HG02588 (cell line): ENCODE data around the gene TAT.
"Not testable (repeated sequence)": the region's sequence is repeated elsewhere in the genome, so short reads cannot be mapped to it uniquely, and the experiment has no call there.

ENCODE experiments used
- ATAC-seq: cut with Tn5 transposase; IDR thresholded peaks from one replicate; pipeline ENCODE4 v1.9.1; 2021; ENCODE audit warnings: mild to moderate bottlenecking, moderate library complexity; ENCODE audit not compliant: unreplicated experiment

TAT gene

GRCh38 chr16:71585318-71585703 is 8.4 kb upstream of the TAT start:
- ATAC-seq: no peak

GRCh38 chr16:71584543-71585317 is 7.8 kb upstream of the TAT start:
- ATAC-seq: no peak

DNA sequence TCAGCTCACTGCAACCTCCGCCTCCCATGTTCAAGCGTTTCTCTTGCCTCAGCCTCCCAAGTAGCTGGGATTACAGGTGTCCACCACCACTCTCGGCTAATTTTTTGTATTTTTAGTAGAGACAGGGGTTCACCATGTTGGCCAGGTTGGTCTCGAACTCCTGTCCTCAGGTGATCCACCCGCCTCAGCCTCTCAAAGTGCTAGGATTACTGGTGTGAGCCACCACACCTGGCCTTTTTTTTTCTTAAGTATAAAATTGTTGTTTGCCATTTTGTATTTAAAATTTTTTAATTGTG is 5.6 kb upstream of the TAT start:
- not testable (repeated sequence) for ATAC-seq

- no peak for ATAC-seq
Observed at GRCh38 chr16:71574702-71575101, 2.2 kb downstream of the TAT start.

- ATAC-seq: no peak
Observed at GRCh38 chr16:71573387-71574094, 3.4 kb downstream of the TAT start.

DNA sequence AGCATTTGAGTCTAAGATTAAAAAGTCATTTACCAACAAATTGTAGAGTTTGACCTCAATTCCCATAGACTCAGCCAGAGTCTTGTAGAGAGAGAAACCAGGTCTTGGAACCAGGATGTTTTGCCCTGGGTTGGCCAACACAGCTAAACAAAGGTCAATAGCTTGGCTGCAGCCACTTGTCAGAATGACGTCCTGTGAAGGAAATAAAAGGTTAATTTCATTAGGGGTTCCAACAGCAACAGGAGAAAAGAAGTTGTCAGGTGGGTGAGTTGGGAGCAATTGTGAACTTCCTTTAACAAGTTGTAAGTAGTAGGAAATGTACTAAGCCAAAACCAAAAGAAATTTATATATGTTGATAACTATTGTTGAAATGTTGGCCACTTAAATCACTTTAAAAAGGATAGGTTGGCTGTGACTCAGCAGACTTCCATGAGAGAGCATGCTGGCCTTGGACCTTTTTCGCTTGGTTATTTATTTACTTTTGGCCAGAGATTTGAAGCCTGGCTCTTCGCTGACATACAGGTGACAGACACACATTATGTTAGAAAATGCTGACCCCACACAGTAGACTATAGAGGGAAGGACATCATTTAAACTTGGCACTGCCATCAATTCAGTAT is 4.3 kb downstream of the TAT start:
- ATAC-seq: no peak

DNA sequence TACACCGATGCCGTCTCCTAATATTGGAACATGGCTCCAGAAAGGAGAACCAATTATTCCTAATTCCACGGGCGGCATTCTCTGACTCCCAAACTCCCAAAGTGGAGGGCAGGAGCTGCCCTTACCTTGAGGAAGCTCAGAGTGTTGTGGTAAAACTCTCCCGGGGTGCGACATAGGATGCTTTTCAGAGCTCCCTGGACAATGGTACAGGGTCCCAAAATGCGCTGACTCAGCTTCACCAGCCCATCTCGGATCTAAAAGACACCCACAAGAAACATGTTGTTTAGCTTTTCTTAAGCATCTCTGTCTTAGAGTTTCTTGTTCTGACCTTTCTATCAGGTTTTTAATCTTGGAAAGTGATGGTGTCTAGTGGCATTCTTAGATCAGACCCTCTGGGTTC is 6.7 kb downstream of the TAT start:
- no peak for ATAC-seq

DNA sequence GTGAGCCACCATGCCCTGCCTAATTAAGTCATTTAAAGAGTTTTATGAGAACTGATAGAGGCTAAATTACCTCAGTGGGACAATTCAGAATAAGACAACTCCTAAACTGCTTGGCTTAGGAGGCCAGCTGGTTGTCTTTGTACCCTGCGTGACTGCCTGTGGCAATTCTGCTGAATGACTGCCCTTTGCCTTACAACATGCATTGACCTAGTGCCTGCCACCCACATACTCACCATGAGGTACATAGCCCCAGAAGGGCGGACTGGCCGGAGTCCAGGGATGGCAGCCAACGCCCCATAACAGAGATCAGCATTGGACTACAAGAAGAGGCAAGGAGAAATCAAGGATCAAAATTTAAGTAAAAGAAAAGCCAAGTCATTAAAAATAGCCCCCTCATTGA is 7.3 kb downstream of the TAT start:
- ATAC-seq: no peak

GRCh38 chr16:71568551-71568950 is 8.3 kb downstream of the TAT start:
- ATAC-seq: no peak

DNA sequence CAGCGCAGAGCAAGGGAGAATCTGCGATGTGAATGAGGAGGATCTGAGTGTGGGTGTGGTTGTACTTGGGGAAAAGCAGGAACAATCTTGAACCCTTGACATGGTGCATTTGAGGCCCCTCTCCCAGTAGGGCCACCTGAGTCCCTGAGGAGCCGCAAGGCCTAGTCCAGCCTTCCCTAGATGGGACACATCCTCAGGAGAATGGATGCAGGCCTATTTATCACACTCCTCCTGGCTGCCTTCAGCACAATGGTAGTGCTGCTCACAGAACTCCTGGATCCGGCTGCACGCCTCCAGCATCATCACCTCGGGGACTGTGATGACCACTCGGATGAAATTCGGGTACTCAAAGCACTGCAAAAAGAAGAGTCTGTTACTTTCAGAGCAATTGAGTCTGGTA is 9.0 kb downstream of the TAT start:
- ATAC-seq: no peak

DNA sequence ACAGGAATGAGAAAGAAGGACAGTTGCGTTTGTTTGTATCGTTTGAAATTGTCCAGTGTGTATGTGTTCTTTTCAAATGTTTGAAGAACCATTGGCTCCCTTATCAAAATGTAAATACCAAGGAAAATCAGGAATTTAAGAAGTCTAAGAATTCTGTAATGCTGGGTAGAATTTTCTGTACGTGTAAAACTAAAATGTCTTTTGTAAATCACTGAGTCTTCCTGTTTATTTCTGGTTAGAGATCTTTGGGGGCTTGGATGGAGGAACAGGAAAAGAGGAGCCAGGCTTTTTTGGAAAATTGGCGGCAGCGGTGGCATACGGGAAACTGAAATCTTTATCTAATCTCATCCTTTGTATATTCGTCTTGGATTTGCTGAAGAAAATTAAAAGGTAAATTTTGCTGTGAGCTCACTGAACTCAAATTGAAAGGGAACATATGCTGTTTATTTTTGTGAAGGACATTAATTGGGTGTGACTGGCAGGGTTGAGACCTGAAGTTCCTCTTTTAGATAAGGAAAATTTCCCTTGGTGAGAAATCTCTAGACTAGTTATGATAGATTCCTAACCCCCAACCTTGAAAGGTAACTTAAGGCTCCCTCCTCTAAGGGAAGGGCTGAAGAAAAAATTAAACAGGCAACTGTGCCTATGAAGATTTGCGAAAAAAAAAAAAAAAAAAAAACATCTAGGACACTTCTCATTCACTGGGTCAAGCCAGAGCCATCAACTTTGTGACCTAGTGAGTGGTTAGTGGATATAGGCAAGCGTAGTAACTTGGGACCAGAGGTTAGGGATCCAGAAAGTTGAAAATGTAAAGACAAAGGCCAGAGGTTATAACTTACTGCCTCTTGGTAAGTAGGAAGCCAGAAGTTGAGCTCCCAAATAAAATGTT is 10.8 kb downstream of the TAT start:
- no peak for ATAC-seq

DNA sequence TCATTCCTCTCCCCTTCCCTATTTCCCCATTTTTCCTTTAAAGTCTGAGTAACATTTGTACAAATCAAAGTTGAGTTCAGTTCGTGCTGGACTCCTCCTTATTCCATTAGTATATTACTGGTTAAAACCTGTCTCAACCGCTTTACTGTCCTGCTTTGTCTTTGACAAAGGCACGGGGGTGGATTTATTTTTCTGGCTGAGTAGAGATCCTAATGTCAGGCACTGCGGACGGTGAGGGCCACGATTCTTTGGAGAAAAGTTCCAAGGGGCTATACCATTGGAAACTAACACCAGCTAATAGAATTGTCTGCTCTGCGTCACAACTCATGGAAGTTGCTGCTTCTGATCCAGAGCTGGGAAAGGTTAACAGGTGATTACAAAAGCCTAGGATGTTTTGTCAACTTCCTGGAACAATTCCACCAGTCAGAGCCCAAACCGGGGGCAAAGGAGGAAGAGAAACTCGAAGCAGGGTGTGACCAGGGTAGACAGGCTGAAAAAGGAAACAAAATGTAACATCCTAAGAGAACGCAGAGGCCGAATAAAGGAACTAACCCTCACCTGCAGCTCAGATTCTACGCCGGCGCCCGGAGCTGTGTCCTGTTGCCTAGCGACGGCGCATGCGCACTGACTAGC is 12.4 kb downstream of the TAT start:
- no peak for ATAC-seq

DNA sequence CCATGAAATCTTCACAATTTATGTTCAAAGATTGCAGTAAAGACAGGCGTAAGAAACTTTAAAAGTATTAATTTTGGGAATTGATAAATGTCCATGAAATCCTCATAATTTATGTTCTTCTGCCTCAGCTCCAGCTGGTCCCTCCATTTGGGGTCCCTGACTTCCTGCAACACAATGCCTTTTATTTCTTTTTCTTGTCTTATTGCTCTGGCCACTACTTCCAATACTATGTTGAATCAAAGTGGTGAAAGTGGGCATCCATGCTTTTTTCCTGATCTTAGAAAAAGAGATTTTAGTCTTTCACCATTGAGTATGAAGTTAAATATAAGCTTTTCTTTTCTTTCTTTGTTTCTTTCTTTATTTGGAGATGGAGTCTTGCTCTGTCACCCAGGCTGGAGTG is 14.3 kb downstream of the TAT start:
- ATAC-seq: no peak

DNA sequence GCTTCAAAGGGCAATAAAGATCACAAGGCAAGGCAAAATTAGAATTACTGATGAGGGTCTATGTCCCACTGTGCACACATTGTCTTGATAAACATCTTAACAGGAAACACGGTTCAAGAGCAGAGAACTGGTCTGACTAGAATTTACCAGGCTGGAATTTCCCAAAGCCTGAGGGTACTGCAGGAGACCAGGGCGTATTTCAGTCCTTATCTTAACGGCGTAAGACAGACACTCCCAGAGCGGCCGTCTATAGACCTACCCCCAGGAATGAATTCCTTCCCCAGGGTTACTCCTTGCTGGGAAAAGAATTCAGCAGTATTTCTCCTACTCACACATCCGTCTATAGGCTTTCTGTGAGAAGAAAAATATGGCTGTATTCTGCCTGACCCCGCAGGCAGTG is 15.0 kb downstream of the TAT start:
- not testable (repeated sequence) for ATAC-seq

DNA sequence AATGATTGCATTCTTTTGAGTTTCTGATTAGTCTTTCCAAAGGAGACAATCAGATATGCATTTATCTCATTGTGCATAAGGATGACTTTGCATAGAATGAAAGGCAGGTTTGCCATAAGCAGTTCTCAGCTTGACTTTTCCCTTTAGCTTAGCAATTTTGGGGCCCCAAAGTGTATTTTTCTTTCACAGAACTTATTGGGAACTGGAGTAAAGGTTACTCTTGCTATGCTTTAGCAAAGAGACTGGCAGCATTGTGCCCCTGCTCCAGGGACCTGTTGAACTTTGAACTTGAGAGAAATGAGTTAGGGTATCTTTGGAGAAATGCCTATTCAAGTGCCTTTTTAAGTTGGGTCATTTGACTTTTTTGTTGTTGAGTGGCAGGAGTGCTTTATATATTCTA is 17.0 kb downstream of the TAT start:
- no peak for ATAC-seq

DNA sequence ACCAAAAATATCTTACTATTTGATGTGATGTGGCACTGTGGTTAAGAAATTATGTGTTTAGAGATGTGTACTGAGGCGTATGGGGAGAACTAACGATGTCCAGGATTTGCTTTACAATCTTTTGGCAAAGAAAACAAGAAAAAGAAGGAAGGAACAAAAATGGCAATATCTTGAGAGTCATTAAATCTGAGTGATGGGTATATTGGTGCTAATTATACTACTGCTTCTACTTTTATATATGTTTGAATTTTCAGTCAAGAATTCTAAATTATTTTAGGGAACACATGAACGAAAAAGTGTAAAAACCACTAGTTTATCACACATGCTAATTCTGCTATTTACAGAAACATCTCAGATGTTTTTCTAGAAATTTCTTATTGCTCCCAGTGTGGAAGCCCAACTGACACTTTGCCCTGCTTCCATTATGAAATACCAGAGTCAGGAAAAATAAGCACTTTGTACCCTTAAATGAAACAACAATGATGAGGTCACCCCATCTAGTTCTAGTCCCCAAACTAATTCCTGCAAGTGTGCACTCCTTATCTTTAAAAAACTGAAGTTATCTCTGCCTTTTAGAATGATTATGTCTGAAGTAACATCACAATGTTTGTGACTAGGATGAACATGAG is 18.8 kb downstream of the TAT start:
- ATAC-seq: no peak

DNA sequence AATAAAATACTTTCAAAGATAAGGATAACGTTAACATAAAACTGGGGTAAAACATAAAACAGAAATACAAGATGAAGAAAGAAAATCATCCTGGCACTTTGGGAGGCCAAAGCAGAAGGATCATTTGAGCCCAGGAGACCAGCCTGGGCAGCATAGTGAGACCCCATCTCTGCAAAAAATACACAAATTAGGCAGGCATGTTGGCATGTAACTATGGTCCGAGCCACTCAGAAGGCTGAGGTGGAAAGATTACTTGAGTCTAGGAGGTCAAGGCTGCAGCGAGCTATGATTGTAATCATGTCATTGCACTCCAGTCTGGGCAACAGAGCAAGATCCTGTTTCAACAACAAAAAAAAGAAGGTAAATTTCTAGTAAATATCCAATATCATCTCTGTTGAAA is 19.6 kb downstream of the TAT start:
- ATAC-seq: no peak

DNA sequence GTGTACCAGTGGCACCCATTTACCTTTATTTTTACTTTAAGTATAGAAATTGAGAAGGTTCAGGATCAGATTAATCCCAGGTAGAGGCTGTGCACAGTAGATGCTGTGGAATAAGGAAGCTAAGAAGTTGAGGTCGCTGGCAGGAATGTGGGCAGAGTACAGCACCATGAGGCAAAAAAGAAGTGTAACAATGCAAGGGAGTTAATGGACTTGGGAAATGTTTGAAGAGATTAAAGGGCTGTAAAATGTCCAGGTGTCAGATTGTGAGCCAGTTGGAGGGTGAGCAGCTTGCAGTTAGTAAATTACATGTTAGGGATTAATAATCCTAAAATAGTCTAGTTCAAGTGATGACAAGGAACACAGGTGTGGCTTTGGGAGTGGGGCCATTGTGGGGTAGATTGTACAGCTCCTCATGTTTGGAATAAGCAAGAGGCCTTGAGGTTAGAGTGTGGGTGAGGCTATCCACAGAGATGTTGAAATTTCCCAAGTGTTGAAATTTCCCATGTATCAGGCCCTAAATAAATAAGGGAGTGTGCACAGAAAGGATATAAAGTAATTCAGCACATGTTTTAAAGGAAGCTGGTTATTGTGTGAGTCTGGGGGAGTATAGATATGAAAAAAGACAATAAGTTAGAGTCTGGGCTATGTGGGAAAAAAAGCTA is 21.5 kb downstream of the TAT start:
- no peak for ATAC-seq

DNA sequence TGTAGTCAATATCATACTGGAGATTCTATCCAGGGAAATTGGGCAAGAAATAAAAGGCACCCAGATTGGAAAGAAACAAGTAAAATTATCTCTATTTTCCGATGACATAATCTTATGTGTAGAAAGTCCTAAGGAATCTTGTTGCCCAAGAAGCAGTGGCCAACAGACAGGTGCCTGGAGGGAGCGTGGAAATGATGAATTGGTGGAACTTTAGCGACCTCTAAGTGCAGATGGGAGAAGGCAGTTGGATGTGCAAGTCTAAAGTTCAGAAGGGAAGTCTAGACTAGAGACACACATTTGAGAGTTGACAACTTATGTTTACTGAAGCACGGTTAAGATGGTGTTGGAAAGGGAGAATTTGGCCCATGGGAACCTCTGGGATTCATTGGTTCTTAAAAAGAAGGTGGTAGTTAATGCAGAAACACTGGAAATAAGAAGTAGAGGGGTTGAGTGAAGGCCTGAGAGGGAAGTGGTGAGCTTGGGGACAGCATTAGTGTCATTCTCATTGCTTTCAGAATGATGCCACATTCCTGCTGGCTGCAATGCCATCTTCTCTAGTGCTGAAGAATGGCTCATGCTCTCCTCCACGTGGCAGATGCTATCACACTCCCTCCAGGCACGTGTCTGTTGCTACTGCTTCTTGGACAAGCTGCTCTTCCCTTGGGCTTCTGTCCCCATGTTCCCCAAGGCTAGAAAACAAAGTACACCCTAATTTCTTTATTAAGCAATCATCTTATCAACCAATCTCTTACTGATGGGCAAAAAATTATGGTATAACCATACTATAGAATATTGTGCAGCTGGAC is 24.0 kb downstream of the TAT start:
- ATAC-seq: no peak
